ENCODE measurements around the gene SELENOO. TPM values are rescaled to one million over a fixed set of nuclear protein-coding genes. Genes with fewer than 3 reads are reported as not detected.

Gene SELENOO
- total RNA-seq, 2 experiments from 2014 or later: 27.9 to 33.3 TPM

DNA sequence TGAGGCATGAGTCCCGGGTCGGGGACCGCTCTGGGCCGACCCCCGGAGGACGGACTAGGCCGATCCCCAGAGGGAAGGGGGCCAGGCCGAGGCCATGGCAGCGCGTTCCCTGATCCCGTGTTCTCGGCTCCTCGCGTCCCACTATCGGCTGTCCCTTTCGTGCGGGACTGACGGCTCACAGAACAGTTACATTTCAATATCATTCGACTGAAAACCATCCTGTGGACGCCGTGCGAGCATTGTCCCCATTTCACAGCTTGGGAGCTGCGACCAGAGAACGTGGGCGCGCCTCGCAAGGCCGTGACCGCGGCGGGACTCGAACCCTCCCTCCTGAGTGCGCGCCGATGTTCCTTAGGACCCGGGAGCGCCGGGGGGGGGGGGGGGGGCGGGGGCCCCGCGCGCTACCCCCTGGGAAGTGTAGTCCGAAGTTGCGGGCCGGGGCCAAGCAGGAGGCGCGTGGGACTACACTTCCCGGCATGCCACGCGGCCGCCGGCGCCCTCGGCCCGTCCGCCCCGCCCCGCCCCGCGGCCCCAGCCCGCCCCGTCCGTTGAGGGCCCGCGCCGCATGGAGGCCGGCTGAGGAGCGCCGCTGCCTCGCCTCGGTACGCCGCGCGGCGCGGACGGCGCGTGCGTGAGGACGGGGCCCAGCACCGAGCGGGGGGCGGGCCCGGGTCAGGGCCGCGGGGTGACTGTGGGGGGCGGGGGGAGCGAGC is 15.3 kb upstream of the SELENOO start, which contains the start of gene TRABD:
Gene TRABD, plus strand, starts transcription at position 539 of the 713 bp plus-strand sequence. CDS start 7,148 bp downstream, outside the sequence.
- Mint-ChIP-seq H3K36me3 (peaks cover 2% of the 10 kb centered on the region), H3K4me3 (peak within 1 kb of the TSS; percentile 95), H3K27me3 (no peaks in the 10 kb centered on the region), H3K4me1 (peaks cover 18% of the 10 kb centered on the region), H3K9me3 (no peaks in the 10 kb centered on the region), H3K27ac (peak within 1 kb of the TSS; percentile 93)
- peak; percentile 93 for DNase-seq
- ATAC-seq (ENCODE audit: low read depth): peak; percentile 57
- POLR2A ChIA-PET: no interaction called here

DNA sequence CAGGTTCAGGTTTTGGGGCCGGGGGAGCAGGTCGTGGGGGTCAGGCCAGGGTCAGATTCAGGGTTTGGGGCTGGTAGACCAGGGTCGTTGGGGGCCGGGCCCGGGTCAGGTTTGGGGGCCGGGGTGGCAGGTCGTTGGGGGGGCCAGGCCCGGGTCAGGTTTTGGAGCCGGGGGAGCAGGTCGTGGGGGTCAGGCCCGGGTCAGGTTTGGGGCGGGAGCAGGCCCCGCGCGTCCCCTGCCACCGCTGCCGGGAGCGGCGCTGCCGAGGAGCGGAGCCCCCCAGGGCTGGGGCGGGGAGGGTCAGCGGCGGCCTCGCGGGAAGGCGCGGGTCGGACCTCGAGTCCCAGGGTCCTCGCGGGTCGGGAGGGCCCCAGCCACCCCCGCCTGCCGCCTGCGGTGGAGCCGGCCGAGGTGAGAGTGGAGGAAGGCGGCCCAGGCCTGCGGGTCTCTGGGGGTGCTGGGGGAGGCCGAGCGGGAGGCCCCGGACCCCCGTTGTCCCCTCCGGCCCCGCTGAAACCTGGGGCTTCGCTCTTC is 14.6 kb upstream of the SELENOO start:
- ATAC-seq (ENCODE audit: low read depth): no peak
- POLR2A ChIA-PET: interaction anchor here (1.3 to 1.4 kb wide), 2 partner anchors 15 kb away, joined by 3 read pairs; no protein-coding TSS in a partner anchor
- Mint-ChIP-seq H3K36me3 (peaks cover 2% of the 10 kb centered on the region), H3K27ac (peak overlapping the region; percentile 93), H3K4me3 (peak overlapping the region; percentile 95), H3K4me1 (peaks cover 20% of the 10 kb centered on the region), H3K9me3 (no peaks in the 10 kb centered on the region), H3K27me3 (no peaks in the 10 kb centered on the region)
- DNase-seq: peak; percentile 59

DNA sequence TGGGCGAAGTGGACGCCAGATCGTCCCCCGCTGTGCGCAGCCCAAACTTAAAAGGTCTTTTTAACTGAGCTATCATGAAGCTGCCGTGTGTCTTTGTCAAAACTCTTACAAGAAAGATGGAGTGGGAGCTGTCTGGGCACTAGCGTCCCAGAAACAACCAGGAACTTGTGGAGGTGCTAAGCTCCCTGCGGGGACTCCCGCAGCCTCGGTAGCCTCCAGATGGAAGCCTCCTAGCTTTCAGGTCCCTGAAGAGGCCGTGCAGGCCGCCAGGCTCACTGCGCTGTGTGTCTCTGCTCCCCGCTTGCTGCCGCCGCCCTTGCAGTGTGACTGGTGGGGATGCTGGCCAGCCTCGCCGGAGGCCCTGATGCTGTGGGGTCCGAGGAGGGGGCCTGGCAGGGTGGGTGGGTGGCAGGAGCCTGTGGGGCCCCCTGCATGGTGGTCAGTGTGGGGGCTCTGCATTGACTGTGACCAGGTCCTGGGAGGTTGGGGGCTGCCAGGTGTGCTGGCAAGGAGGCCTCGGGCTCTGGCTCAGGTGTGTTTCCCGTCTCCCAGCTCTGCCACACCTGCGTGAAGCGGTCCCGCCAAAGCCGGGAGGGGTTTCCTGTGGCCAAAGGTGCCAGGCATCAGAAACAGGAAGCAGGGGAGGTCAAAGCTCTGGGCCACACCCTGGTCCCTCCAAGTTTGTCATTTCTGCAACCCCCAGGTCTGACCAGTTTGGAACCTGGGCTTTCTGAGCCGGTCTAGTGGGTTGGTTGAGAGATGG is 13.9 kb upstream of the SELENOO start:
- H3K27ac Mint-ChIP-seq: peak overlapping the region; percentile 93
- POLR2A ChIA-PET: interaction anchor here (0.8 to 1.4 kb wide), 5 partner anchors 15 to 252 kb away, joined by 3 to 4 read pairs (median 3); no protein-coding TSS in a partner anchor
- H3K9me3 Mint-ChIP-seq: no peaks in the 10 kb centered on the region
- H3K4me1 Mint-ChIP-seq: peaks cover 26% of the 10 kb centered on the region
- ATAC-seq (ENCODE audit: low read depth): no peak
- DNase-seq: no peak
- H3K27me3 Mint-ChIP-seq: no peaks in the 10 kb centered on the region
- H3K4me3 Mint-ChIP-seq: peak overlapping the region; percentile 95
- peaks cover 2% of the 10 kb centered on the region for H3K36me3 Mint-ChIP-seq

DNA sequence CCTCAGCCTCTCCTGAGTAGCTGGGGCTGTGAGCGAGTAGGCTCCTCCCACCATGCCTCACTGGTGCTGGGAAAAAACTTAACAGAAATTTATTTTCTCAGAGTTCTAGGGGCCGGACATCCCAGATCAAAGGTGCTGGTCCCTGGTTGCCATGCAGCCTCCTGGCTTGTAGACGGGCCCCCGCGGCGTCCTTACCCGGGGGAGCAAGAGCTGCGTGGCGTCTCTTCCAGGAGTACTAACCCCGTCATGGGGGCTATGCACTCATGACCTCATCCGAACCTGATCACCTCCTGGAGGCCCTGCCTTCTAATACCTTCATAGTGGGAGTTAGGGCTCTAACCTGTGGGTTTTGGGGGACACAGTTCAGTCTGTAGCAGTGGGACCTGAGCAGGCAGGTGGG is 12.5 kb upstream of the SELENOO start:
- peaks cover 2% of the 10 kb centered on the region for H3K36me3 Mint-ChIP-seq
- ATAC-seq (ENCODE audit: low read depth) (no peak), DNase-seq (peak; percentile 24)
- H3K4me3 Mint-ChIP-seq: no peak overlapping the region
- no peaks in the 10 kb centered on the region for H3K9me3 Mint-ChIP-seq
- H3K4me1 Mint-ChIP-seq: peaks cover 34% of the 10 kb centered on the region
- POLR2A ChIA-PET: interaction anchor here (0.5 to 0.6 kb wide), 2 partner anchors 137 to 367 kb away, joined by 3 to 8 read pairs; no protein-coding TSS in a partner anchor
- H3K27ac Mint-ChIP-seq: peak overlapping the region; percentile 98
- no peaks in the 10 kb centered on the region for H3K27me3 Mint-ChIP-seq

DNA sequence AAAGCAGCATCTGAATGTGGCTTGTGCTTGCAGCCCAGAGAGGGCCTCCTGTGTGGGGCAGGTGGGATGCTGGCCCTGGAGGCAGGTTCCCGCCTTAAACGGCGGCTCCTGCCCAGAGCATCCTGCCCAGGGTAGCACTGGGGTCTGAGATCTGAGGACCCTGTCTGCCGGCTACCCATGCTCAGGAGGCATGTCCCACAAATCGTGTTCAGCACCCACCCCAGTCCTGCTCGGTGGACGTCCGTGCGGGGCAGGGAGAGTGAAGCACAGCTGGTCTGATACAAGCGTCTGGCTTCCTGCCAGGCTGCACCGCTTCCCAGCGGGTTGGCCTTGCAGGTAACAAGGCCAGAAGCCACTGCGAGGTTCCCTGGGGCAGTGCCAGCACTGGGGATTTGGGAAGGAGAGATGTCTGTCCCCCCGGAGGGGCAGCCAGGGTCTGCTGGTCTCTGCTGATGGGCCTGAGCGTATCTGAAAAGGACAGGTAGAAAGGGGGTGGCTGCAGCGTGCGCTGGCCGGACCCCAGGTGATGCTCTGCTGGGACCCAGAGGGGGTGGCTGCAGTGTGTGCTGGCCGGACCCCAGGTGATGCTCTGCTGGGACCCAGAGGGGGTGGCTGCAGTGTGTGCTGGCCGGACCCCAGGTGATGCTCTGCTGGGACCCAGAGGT is 11.5 kb upstream of the SELENOO start:
- H3K27me3 Mint-ChIP-seq: no peaks in the 10 kb centered on the region
- ATAC-seq (ENCODE audit: low read depth) (no peak), DNase-seq (peak; percentile 43)
- H3K36me3 Mint-ChIP-seq: peaks cover 2% of the 10 kb centered on the region
- H3K27ac Mint-ChIP-seq: peak overlapping the region; percentile 98
- peaks cover 34% of the 10 kb centered on the region for H3K4me1 Mint-ChIP-seq
- no peaks in the 10 kb centered on the region for H3K9me3 Mint-ChIP-seq
- H3K4me3 Mint-ChIP-seq: peak overlapping the region; percentile 95
- POLR2A ChIA-PET: interaction anchor here (1.0 to 3.1 kb wide), 9 partner anchors 12 to 432 kb away, joined by 3 to 23 read pairs (median 5); partner anchors contain the start of genes LMF2, MLC1, NCAPH2 and SCO2

DNA sequence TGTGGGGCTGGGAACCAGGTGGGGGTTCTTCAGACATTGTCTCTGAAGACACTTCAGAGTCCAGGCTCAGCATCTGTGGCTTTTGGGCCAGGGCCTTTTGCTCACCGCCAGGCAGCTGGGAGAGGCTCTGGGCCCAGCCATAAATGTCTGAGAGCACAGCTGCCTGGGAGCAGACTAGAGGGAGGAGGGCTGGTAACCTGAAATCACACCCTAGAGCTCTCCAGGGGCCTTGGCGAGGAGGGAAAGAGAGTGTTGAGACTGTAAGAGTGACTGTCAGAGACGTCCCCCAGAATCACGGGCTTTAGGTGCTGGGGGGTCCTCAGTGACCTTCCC is 11.0 kb upstream of the SELENOO start:
- POLR2A ChIA-PET: interaction anchor here (1.0 to 3.1 kb wide), 9 partner anchors 12 to 431 kb away, joined by 3 to 23 read pairs (median 5); partner anchors contain the start of genes LMF2, MLC1, NCAPH2 and SCO2
- peak overlapping the region; percentile 98 for H3K27ac Mint-ChIP-seq
- H3K4me3 Mint-ChIP-seq: peak overlapping the region; percentile 95
- DNase-seq (no peak), ATAC-seq (ENCODE audit: low read depth) (peak; percentile 4)
- H3K36me3 Mint-ChIP-seq: peaks cover 2% of the 10 kb centered on the region
- no peaks in the 10 kb centered on the region for H3K9me3 Mint-ChIP-seq
- H3K4me1 Mint-ChIP-seq: peaks cover 32% of the 10 kb centered on the region
- H3K27me3 Mint-ChIP-seq: no peaks in the 10 kb centered on the region

DNA sequence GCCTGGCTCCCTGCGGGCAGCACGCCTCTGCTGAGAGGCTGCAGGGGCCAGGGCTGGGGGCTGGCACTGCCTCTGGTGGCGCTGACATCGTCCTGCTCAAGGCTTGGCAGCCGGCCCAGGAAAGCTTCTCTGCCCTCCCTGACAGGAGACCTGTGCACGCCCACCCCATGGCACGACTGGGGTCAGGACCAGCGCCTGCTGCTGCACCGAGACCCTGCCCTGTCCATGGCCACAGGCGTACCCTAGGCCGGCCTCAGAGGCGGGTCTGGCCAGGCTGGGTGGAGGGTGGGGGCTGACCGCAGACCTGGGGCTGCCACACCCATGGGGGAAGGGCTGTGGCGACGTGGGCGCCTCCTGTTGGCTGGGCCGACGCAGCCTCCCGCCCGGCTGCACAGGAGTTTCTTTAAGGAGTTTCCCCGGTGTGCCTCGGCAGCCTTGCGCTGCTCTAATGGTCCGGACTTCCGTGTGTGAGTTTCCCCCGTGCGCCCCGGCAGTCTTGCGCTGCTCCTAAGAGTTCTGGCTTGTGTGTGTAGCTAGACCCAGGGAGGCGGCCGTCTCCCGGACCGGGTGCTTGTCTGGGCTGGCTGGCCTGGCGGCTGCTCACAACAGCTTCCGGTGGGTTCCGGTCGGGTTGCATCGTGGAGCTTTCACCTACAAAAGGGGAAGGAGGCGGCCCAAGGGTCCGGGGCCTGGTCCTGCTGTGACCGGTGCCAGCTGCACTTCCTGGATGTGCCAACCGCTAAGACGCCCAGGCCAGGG is 10.4 kb upstream of the SELENOO start:
- H3K27me3 Mint-ChIP-seq: no peaks in the 10 kb centered on the region
- ATAC-seq (ENCODE audit: low read depth) (peak; percentile 53), DNase-seq (peak; percentile 87)
- POLR2A ChIA-PET: interaction anchor here (0.5 to 3.1 kb wide), 19 partner anchors 9 to 431 kb away, joined by 3 to 23 read pairs (median 6); partner anchors contain the start of genes LMF2, MLC1, NCAPH2 and SCO2
- H3K4me1 Mint-ChIP-seq: peaks cover 32% of the 10 kb centered on the region
- peaks cover 2% of the 10 kb centered on the region for H3K36me3 Mint-ChIP-seq
- no peaks in the 10 kb centered on the region for H3K9me3 Mint-ChIP-seq
- peak overlapping the region; percentile 95 for H3K4me3 Mint-ChIP-seq
- peak overlapping the region; percentile 98 for H3K27ac Mint-ChIP-seq

DNA sequence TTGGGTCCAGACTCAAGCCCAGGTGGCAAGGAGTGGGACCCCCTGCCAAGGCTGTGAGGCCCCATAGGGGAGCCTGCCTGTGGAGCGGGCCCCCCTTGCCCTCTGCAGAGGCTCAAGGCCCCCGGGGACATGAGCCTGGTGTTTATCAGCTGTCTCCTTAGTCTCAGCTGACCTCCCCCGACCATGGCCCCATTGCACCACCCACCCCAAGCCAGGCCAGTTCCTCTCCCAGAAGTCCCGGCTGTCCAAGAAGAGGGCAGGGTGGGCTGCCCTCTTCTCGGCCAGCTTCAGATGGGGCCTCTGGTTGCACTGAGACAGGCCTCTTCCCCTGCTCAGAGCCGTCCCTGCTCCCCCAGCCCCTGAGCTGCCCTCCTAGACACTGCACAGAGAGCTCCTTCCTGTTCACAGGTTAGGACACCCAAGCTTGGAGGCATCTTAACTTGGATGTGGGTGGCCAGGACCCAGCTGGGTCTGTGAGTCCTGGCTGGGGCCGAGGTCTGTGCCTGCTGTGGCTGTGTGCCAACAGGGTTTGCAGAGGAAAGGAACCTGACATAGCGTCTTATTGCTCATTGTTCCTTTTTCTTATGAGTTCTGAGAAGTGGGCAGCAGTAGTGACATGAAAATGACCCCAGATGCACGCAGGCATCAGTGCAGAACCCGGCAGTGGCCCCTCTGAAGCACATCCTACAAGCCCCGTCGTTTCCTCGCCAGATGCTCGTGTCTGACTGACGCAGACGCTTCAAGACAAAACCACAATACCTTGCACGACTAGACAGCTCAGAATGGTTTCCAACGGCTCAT is 9.7 kb upstream of the SELENOO start:
- Mint-ChIP-seq H3K9me3 (no peaks in the 10 kb centered on the region), H3K27me3 (no peaks in the 10 kb centered on the region), H3K4me1 (peaks cover 30% of the 10 kb centered on the region), H3K36me3 (peaks cover 2% of the 10 kb centered on the region), H3K4me3 (peak overlapping the region; percentile 95), H3K27ac (peak overlapping the region; percentile 98)
- POLR2A ChIA-PET: interaction anchor here (0.5 to 3.1 kb wide), 19 partner anchors 8 to 430 kb away, joined by 3 to 23 read pairs (median 6); partner anchors contain the start of genes LMF2, MLC1, NCAPH2 and SCO2
- peak; percentile 69 for DNase-seq
- ATAC-seq (ENCODE audit: low read depth): peak; percentile 59

DNA sequence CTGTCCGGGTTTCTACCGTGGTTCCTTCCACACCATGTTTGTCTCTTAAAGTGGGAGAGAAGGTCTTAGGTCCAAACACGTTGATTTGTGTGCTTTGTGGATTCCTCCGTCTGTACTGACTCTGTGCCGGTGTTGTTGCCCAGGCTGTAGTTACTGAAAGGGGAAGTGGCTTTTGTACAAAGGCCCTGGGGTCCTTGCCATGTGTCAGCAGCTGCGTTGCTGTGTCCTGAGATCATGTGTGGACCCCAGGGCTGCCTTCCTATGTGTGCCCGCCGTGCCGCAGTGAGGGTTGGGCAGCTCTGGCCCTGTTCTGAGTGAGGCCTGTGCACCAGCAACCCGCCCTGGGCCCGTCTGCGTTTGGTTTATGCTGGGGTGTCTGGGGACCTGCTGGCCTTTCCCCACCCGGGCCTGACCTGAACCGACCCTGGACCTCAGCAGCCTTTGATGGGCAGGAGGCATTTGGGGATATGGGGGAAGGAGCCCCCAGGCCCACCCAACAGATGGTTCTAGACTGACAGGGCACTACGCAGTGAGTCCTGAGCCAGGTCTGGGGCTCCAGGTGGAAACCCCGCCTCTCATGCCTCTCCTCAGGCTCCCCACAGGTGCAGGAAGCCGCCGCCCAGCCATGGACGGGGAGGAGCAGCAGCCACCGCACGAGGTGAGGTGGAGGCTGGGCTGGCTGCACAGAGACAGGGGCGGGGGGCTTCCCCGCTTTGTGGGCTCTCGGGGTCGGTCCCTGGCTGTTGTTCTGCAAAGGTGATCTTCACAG is 8.2 kb upstream of the SELENOO start:
- peak; percentile 65 for DNase-seq
- no peaks in the 10 kb centered on the region for H3K27me3 Mint-ChIP-seq
- no peaks in the 10 kb centered on the region for H3K9me3 Mint-ChIP-seq
- H3K36me3 Mint-ChIP-seq: no peaks in the 10 kb centered on the region
- peak; percentile 15 for ATAC-seq (ENCODE audit: low read depth)
- peak overlapping the region; percentile 98 for H3K27ac Mint-ChIP-seq
- POLR2A ChIA-PET: interaction anchor here (0.6 to 3.1 kb wide), 4 partner anchors 9 to 330 kb away, joined by 3 to 23 read pairs (median 8); partner anchors contain the start of genes SELENOO and TUBGCP6
- peaks cover 26% of the 10 kb centered on the region for H3K4me1 Mint-ChIP-seq
- H3K4me3 Mint-ChIP-seq: peak overlapping the region; percentile 95

DNA sequence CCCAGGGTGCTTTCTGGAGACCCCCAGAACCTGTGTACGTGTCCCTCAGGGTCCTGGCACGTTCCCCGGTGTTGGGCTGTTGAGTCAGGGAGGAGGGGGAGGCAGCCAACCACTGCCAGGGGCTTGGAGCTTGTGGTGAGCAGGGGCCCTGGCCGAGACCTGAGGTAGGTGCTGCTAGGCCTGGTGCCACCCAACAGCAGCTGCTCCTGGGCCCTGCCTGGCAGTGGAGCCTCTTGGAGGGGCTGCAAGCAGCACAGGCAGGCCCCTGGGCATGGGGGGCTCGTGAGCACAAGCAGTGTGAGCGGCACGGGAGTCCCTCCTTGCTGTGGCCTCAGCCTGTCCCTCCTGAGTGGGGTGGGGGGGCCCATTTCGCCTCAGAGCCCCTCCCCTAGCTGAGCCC is 7.2 kb upstream of the SELENOO start:
- Mint-ChIP-seq H3K9me3 (no peaks in the 10 kb centered on the region), H3K4me1 (peaks cover 21% of the 10 kb centered on the region), H3K36me3 (no peaks in the 10 kb centered on the region), H3K4me3 (no peak overlapping the region), H3K27me3 (no peaks in the 10 kb centered on the region), H3K27ac (no peak overlapping the region)
- ATAC-seq (ENCODE audit: low read depth): no peak
- DNase-seq: no peak
- POLR2A ChIA-PET: no interaction called here
